GM19372 (cell line): ENCODE data around the gene TMEM255B.
"Not testable (repeated sequence)": the region's sequence is repeated elsewhere in the genome, so short reads cannot be mapped to it uniquely, and the experiment has no call there.

Experiments used
- ATAC-seq: cut with Tn5 transposase; IDR thresholded peaks from one replicate; pipeline ENCODE4 v1.9.1; 2021; ENCODE audit warnings: mild to moderate bottlenecking, low read depth, moderate library complexity; ENCODE audit not compliant: unreplicated experiment

Gene TMEM255B

GRCh38 chr13:113815151-113816058 is 56.4 kb downstream of the TMEM255B start:
- ATAC-seq: peak; percentile 59

GRCh38 chr13:113816254-113816929 is 57.4 kb downstream of the TMEM255B start:
- no peak for ATAC-seq

DNA sequence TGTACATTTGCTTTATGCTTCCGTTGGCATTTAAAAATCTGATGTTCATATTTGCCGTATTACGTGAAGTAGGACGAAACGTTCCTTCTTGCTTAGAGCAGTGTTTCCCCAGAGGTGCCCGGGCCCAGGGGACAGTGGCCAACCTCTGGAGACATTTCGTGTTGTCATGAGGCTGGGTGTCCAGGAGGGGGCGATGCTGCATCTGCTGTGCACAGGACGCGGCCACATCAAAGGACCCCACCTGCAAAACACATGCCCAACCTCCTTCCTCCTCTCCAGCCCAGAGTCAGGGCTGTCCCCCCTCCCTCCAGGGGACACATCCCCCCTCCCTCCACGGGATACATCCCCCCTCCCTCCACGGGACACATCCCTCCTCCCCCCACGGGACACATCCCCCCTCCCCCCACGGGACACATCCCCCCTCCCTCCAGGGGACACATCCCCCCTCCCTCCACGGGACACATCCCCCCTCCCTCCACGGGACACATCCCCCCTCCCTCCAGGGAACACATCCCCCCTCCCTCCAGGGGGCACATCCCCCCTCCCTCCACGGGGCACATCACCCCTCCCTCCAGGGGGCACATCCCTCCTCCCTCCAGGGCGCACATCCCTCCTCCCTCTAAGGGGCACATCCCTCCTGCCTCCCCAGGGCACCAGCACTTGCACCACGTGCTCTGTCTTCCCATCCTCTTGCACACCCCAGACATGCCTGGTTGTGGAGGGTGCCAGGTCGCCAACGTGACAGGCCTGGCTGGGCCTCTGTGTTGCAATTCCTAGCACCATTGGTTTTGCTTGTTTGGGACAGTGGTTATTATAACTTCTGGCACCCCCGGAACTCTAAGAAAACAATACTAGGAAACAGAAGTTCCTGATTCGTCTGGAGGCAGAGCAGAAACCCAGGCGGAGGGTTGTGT is 58.2 kb downstream of the TMEM255B start:
- peak; percentile 46 for ATAC-seq

DNA sequence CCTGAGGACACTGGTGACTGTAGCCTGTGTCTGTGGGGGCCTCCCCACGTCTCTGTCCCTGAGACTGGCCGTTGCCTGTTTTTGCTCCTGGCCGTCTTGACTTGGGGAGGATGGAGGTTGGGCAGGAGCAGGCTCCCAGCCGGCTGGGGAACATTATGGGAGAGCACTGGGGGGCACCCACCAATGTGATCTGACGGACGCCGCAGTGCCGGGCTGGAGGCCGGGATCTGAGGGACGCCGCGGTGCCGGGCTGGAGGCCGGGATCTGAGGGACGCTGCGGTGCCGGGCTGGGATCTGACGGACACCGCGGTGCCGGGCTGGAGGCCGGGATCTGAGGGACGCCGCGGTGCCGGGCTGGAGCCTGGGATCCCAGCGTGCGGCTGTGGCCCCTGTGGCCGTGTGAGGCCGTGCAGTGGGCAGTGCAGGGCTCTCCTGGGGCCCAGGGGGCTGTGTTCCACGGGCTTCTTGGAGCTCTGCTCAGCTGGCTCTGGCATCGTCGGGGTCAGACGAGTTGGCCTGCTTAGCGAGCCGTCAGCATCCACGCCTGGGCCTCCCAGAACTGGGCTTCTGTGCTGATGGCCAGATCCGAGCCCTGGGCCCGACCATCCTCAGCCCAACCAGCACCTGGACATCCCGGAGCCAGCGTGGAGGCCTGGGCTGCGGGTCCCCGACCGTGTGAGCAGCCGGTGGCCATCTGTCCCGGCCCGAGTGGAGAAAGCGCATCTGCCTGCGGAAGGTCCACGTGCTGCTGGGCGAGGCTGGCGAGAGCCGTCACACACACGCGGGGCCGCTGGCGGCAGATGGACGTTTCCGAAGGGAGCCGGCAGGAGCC is 59.0 kb downstream of the TMEM255B start:
- ATAC-seq: no peak

- ATAC-seq: no peak
Observed at GRCh38 chr13:113818700-113819295, 59.8 kb downstream of the TMEM255B start.

DNA sequence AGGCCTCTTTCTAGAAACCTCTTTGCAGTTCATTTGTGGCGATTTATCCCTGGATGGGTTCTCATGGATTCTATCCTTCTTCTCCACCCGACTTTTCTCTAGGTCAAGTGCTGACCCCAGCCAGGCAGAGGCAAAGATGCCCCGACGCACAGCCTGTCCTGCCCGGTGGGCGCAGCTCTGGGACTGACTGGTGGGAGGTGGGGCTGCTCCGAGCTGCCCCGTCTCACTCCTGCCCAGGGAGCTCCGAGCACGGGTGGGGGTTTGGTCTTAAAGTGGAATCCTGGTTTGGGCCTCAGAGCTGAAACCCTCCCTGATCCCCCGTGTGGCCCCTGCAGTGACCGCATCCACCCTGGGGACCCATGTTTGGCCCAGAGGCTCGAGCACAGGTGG is 60.3 kb downstream of the TMEM255B start:
- ATAC-seq: no peak

DNA sequence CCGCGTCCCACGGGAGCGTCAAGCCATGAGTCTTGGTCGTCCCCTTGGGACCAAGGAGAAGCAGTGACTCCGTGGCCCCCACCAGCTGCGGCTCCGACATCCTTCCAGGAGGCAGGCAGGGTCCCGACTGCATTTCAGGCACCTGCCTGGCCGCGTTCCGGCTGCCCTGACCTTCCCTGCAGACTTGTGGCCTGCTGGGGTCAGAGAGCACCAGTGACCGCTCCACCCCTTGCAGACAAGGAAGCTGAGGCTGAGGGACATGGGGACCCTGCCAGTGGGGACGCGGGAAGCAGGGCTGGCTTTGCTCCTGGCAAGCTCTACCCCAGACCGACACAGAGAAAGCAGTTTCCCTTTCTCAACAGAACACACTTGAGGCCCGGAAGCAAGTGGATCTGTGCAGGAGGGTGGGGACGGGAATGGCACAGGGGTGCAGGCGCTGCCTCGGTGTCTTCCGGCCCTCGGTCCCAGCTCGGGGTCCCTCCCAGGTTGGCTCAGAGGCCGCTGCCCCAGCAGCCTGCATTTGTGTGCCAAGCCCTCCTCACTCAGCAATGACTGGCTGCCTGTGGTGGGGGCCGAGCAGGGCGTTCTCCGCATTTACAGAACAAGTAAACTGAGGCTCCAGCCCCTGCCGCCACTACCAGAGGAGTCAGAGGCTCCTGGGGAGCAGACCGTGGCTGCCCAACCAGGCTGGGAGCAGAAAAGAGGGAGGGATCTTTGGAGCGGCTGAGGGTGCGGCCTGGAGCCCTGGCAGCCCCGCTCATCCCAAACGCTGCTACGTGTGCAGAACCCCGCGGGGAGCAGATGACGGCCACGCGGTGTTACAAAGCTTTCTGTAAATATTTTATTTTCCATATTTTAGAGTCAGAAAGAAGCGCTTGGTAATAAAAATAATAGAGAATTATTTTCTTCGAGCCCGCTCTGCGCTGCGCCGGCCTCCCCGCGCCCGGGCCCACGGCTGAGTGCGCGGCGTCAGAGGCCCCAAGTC is 61.0 kb downstream of the TMEM255B start:
- ATAC-seq: no peak

GRCh38 chr13:113820813-113821651 is 62.0 kb downstream of the TMEM255B start:
- no peak for ATAC-seq

DNA sequence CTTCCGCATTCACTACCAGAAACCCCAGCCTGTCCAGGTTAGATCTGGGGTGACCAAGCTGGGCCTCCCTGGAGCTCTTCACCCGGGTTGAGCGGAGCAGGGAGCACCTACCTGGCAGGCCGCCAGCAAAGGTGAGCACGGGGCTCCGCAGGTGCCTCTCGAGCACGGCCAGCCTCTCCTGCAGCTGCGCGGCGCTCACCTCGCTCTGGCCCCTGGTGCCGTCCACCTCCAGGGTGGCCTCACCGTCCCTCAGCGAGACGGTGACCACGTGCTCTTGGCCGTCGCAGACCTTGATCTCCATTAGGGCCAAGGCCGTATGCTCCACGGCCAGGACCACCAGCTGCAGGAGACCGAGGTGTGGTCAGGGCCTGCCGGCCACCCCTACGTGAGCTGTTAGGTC is 62.8 kb downstream of the TMEM255B start:
- no peak for ATAC-seq

DNA sequence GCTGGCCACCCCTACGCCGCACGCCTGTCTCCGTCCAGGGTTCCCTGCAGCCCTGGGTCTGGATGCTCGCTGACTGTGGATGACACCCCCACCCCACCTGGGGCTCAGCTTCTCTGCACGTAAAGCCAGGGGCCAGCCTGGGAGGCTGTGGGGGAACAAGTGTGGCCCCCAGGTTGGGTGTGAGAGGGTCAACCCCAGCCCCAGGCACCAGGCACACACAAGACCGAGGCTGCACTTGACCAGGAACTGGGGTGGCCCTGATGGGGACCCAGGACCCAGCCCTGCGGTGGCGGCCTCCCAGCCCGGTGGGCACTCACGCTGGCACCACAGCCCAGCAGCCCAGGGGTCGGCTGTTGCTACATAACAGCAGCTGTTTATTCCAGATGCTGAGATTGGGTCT is 63.2 kb downstream of the TMEM255B start:
- ATAC-seq: no peak

DNA sequence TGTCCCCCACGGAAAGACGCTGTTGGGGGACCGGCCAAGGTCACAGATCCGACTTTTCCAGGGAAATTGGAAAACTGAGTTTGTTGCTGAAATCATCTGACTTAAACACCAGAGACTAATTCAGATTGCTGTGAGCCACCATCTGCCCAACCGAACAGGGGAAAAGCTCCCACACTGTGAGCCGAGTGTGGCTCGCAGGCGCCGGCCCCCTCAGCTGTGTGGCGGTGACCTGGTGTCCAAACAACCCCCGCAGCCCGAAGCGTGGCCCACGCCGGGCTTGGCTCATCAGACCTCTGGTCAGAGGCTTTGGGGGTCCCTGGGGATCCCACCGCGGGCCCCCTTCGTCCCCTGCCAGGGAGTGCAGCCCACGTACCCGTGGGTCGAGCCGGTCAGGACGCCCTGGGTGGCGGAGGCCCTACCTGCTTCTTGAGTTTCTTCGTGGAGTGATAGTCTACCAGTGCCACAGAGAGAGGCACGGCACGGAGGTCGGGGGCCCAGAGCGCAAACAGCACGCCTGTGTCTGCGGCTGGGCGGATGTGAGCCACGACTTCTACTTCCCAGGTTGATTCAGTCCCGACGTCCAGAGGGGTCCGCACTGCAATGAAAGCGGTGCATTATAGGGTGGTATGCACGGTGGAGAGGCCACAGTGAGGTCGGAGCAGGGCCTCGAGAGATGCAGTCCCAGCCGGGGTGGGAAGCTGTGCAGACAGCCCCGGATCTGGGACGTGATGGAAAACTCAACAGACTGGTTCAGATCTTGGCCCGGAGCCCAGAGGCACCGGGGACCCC is 64.1 kb downstream of the TMEM255B start:
- no peak for ATAC-seq

DNA sequence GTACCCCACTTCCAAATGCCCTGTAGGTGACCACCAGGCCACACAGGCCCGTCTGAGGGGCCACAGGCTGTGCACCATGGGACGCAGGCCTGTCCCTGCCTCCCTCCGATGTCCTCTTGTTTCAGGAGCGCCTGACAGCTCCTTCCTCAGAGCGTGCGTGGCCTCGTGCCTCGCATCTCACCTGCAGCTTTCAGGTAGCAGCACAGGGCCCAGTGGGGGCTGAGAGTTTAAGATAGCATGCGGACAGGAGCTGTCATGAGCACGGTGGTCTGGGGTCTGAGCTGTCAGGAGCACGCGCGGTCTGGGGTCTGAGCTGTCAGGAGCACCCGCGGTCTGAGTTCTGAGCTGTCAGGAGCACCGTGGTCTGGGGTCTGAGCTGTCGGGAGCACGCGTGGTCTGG is 64.7 kb downstream of the TMEM255B start:
- ATAC-seq: no peak

GRCh38 chr13:113825841-113826240 is 66.8 kb downstream of the TMEM255B start:
- ATAC-seq: no peak

- ATAC-seq: not testable (repeated sequence)
Observed at GRCh38 chr13:113826446-113826845, 67.4 kb downstream of the TMEM255B start.

- ATAC-seq: no peak
Observed at GRCh38 chr13:113827021-113827420, 68.0 kb downstream of the TMEM255B start.

- ATAC-seq: no peak
Observed at GRCh38 chr13:113828282-113828825, 69.3 kb downstream of the TMEM255B start.
